ENCODE results near the gene SLC25A14. TPM values are rescaled to one million over a fixed set of nuclear protein-coding genes. Genes with fewer than 3 reads are reported as not detected.

Gene SLC25A14
- total RNA-seq, 1 experiment from 2014 or later = 20.4 TPM

GRCh38 chrX:130414800-130415199, 75.1 kb downstream of the SLC25A14 start:
- no peaks in the 10 kb centered on the region for H3K79me2 ChIP-seq (ENCODE audit: low read length)
- DNase-seq (no peak), ATAC-seq (no peak)
- H3K9ac ChIP-seq (ENCODE audit: low read length) = no peak overlapping the region
- intact Hi-C loops (cut with micrococcal nuclease) = no loop called here
- TF ChIP-seq EZH2phosphoT487 (IDR thresholded peaks at IDR 0.05; ENCODE audit: borderline replicate concordance, low read length) = no peak
- TF ChIP-seq, protein P1, sequence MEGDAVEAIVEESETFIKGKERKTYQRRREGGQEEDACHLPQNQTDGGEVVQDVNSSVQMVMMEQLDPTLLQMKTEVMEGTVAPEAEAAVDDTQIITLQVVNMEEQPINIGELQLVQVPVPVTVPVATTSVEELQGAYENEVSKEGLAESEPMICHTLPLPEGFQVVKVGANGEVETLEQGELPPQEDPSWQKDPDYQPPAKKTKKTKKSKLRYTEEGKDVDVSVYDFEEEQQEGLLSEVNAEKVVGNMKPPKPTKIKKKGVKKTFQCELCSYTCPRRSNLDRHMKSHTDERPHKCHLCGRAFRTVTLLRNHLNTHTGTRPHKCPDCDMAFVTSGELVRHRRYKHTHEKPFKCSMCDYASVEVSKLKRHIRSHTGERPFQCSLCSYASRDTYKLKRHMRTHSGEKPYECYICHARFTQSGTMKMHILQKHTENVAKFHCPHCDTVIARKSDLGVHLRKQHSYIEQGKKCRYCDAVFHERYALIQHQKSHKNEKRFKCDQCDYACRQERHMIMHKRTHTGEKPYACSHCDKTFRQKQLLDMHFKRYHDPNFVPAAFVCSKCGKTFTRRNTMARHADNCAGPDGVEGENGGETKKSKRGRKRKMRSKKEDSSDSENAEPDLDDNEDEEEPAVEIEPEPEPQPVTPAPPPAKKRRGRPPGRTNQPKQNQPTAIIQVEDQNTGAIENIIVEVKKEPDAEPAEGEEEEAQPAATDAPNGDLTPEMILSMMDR (conservative IDR thresholded peaks at IDR 0.05; ENCODE audit: low read depth, low read length) = no peak
- TF ChIP-seq EZH2 (IDR thresholded peaks at IDR 0.05; ENCODE audit: low read length, unreplicated experiment) = no peak
- BruUV-seq (replicated peaks) = no TSS peak
- H3K4me3 ChIP-seq (ENCODE audit: low read length) = no peak overlapping the region
- no peaks in the 10 kb centered on the region for H3K9me3 ChIP-seq (ENCODE audit: low read length)
- no peaks in the 10 kb centered on the region; the same call in 1 of the 2 replicates for H3K36me3 ChIP-seq (ENCODE audit: low read depth, low read length)
- H3K4me1 ChIP-seq (ENCODE audit: insufficient read depth, low read length) = no peaks in the 10 kb centered on the region
- CTCF ChIA-PET = no interaction called here
- H2AFZ ChIP-seq (ENCODE audit: low read length) = no peak overlapping the region
- H3K9me2 ChIP-seq (replicated peaks; ENCODE audit: low read length) = no peaks in the 10 kb centered on the region
- H3K4me2 ChIP-seq (ENCODE audit: low read length) = no peak overlapping the region
- POLR2A ChIA-PET (ENCODE audit: unreplicated experiment) = no interaction called here
- no peaks in the 10 kb centered on the region for H3F3A ChIP-seq (ENCODE audit: low read length, unreplicated experiment)
- no peaks in the 10 kb centered on the region for H3K27me3 ChIP-seq (ENCODE audit: low read length)
- no peaks in the 10 kb centered on the region for H4K20me1 ChIP-seq (ENCODE audit: low read length)
- H3K27ac ChIP-seq (ENCODE audit: low read length) = no peak overlapping the region

DNA sequence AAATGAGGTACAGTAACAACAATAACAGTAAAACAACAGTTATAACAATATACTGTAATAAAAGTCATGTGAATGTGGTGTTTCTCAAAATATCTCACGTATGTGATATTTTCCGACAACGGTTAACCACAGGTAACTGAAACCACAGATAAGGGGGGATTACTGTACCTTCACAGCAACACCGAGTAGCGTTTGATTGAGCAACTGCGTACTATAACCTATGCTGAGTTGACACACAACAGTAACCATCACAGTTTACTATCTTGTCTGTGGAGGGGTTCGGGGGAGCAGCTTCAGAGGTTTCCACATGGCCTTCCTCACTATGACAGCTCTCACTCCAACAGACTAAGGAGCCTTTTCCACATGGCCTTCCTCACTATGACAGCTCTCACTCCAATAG, 75.5 kb downstream of the SLC25A14 start:
- no peak overlapping the region for H3K4me3 ChIP-seq (ENCODE audit: low read length)
- ChIA-PET POLR2A (ENCODE audit: unreplicated experiment) (no interaction called here), CTCF (no interaction called here)
- no peak overlapping the region for H3K9ac ChIP-seq (ENCODE audit: low read length)
- BruUV-seq (replicated peaks) = no TSS peak
- no peak for DNase-seq
- H4K20me1 ChIP-seq (ENCODE audit: low read length) = no peaks in the 10 kb centered on the region
- H2AFZ ChIP-seq (ENCODE audit: low read length) = no peak overlapping the region
- no peak for TF ChIP-seq EZH2phosphoT487 (IDR thresholded peaks at IDR 0.05; ENCODE audit: borderline replicate concordance, low read length)
- TF ChIP-seq, protein P1 (conservative IDR thresholded peaks at IDR 0.05; ENCODE audit: low read depth, low read length) = no peak
- no peak for TF ChIP-seq EZH2 (IDR thresholded peaks at IDR 0.05; ENCODE audit: low read length, unreplicated experiment)
- no peaks in the 10 kb centered on the region for H3F3A ChIP-seq (ENCODE audit: low read length, unreplicated experiment)
- H3K9me2 ChIP-seq (replicated peaks; ENCODE audit: low read length) = no peaks in the 10 kb centered on the region
- no peaks in the 10 kb centered on the region for H3K27me3 ChIP-seq (ENCODE audit: low read length)
- H3K27ac ChIP-seq (ENCODE audit: low read length) = no peak overlapping the region
- H3K36me3 ChIP-seq (ENCODE audit: low read depth, low read length) = no peaks in the 10 kb centered on the region; the same call in 1 of the 2 replicates
- no peaks in the 10 kb centered on the region for H3K9me3 ChIP-seq (ENCODE audit: low read length)
- intact Hi-C loops (cut with micrococcal nuclease) = no loop called here
- ATAC-seq = no peak
- no peaks in the 10 kb centered on the region for H3K4me1 ChIP-seq (ENCODE audit: insufficient read depth, low read length)
- H3K4me2 ChIP-seq (ENCODE audit: low read length) = no peak overlapping the region
- H3K79me2 ChIP-seq (ENCODE audit: low read length) = no peaks in the 10 kb centered on the region

DNA sequence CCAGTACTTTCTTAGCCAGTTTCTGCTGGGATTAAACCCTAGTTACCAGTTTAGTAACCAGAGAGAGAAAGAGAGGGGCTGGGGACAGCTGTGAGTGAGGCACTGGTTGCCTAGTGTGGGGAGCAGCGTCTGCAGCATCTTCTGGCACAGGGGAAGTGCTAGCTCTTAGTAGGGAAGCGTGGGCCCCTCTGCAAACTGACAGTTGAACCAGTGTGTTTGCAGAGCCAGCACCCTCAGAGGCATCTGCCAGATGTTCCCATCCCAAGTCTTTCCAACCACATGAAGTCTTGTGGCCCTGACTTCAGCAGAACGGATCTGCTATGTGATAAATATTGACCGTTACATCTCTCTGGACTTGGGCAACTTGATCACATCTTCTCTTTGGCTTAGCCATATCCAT, 77.1 kb downstream of the SLC25A14 start:
- Histone ChIP-seq H3K9me3 (ENCODE audit: low read length) (no peaks in the 10 kb centered on the region), H3K4me3 (ENCODE audit: low read length) (no peak overlapping the region), H3F3A (ENCODE audit: low read length, unreplicated experiment) (no peaks in the 10 kb centered on the region), H3K4me2 (ENCODE audit: low read length) (no peak overlapping the region), H3K79me2 (ENCODE audit: low read length) (no peaks in the 10 kb centered on the region), H3K9ac (ENCODE audit: low read length) (no peak overlapping the region), H4K20me1 (ENCODE audit: low read length) (no peaks in the 10 kb centered on the region), H3K9me2 (replicated peaks; ENCODE audit: low read length) (no peaks in the 10 kb centered on the region), H3K36me3 (ENCODE audit: low read depth, low read length) (no peaks in the 10 kb centered on the region; the same call in 1 of the 2 replicates), H3K27me3 (ENCODE audit: low read length) (no peaks in the 10 kb centered on the region), H3K27ac (ENCODE audit: low read length) (no peak overlapping the region), H2AFZ (ENCODE audit: low read length) (no peak overlapping the region), H3K4me1 (ENCODE audit: insufficient read depth, low read length) (no peaks in the 10 kb centered on the region)
- BruUV-seq (replicated peaks) = no TSS peak
- DNase-seq = no peak
- intact Hi-C loops (cut with micrococcal nuclease) = no loop called here
- TF ChIP-seq, protein P1 (conservative IDR thresholded peaks at IDR 0.05; ENCODE audit: low read depth, low read length) = no peak
- TF ChIP-seq EZH2phosphoT487 (IDR thresholded peaks at IDR 0.05; ENCODE audit: borderline replicate concordance, low read length) = no peak
- ATAC-seq = no peak
- ChIA-PET CTCF (no interaction called here), POLR2A (ENCODE audit: unreplicated experiment) (no interaction called here)

All from PC-3 (cell line).